CD4-positive, alpha-beta memory T cell (primary cell): ENCODE measurements around the gene SLC25A26. TPM values are rescaled to one million over a fixed set of nuclear protein-coding genes. Genes with fewer than 3 reads are reported as not detected.
"Not testable (repeated sequence)": the region's sequence is repeated elsewhere in the genome, so short reads cannot be mapped to it uniquely, and the experiment has no call there.

ENCODE experiments used
- CTCF ChIA-PET: fragments of 350-600 bp; sonication (Branson Sonifier 250); formaldehyde crosslinking; loops from one replicate; lab custom pipeline; 2021; ENCODE audit warnings: inconsistent platforms; ENCODE audit not compliant: partially characterized antibody; lab: Charles Lee
- POLR2A ChIA-PET: fragments of 350-600 bp; sonication (Branson Sonifier 250); formaldehyde crosslinking; loops from one replicate; lab custom pipeline; 2021; ENCODE audit not compliant: partially characterized antibody; lab: Charles Lee
- DNase-seq, 5 donors: peaks; one replicate each; pipeline versions ENCODE4 v3.0.0 to v3.0.0-alpha.2; 2020 to 2022; ENCODE audit warnings: mixed read lengths in 1 of 5
- H3K27ac ChIP-seq: one replicate; pipeline ENCODE4 v1.7.0; 2013; ENCODE audit warnings: low read depth, low read length
- H3K27me3 ChIP-seq: 2 replicates; pipeline ENCODE4 v1.7.0; 2013; ENCODE audit warnings: mild to moderate bottlenecking, low read length, moderate library complexity; ENCODE audit not compliant: insufficient read depth
- H3K36me3 ChIP-seq: 2 replicates; pipeline ENCODE4 v1.7.0; 2013; ENCODE audit warnings: mild to moderate bottlenecking, low read length, moderate library complexity; ENCODE audit not compliant: insufficient read depth
- H3K4me1 ChIP-seq: 2 replicates; pipeline ENCODE4 v1.7.0; 2013; ENCODE audit warnings: mild to moderate bottlenecking, low read length, moderate library complexity; ENCODE audit not compliant: insufficient read depth
- H3K4me3 ChIP-seq, 2 donors: one replicate each; pipeline ENCODE4 v1.7.0; 2013; ENCODE audit warnings: low read length in 2 of 2, mild to moderate bottlenecking in 1 of 2
- H3K9me3 ChIP-seq, 2 donors: one replicate each; pipeline ENCODE4 v1.7.0; 2013; ENCODE audit warnings: low read length in 2 of 2, control low read depth in 1 of 2; ENCODE audit not compliant: control insufficient read depth in 1 of 2
- H3K27ac Mint-ChIP-seq, 7 donors: one replicate each; pipeline ENCODE4 v1.8.0; 2020 to 2021; ENCODE audit warnings: mixed read lengths in 7 of 7, mild to moderate bottlenecking in 6 of 7, inconsistent platforms in 3 of 7, moderate library complexity in 3 of 7
- H3K27me3 Mint-ChIP-seq, 2 donors: one replicate each; pipeline ENCODE4 v1.8.0; 2020 to 2021; ENCODE audit warnings: mixed read lengths in 2 of 2
- H3K36me3 Mint-ChIP-seq, 2 donors: one replicate each; pipeline ENCODE4 v1.8.0; 2020 to 2021; ENCODE audit warnings: mixed read lengths in 2 of 2, inconsistent platforms in 1 of 2, mild to moderate bottlenecking in 1 of 2
- H3K4me1 Mint-ChIP-seq, 4 donors: one replicate each; pipeline ENCODE4 v1.8.0; 2020 to 2021; ENCODE audit warnings: mixed read lengths in 4 of 4, mild to moderate bottlenecking in 1 of 4
- H3K4me3 Mint-ChIP-seq, 8 donors: one replicate each; pipeline ENCODE4 v1.8.0; 2020 to 2021; ENCODE audit warnings: mixed read lengths in 8 of 8, mild to moderate bottlenecking in 7 of 8, moderate library complexity in 6 of 8, inconsistent platforms in 3 of 8
- H3K9me3 Mint-ChIP-seq, 8 donors: one replicate each; pipeline ENCODE4 v1.8.0; 2020 to 2021; ENCODE audit warnings: mixed read lengths in 8 of 8, mild to moderate bottlenecking in 5 of 8, inconsistent platforms in 3 of 8, moderate library complexity in 1 of 8
- intact Hi-C: fragments of 100-400 bp; cut with micrococcal nuclease; formaldehyde crosslinking; loops from one replicate; pipeline ENCODE4 v1.15.1; 2023
- polyA plus RNA-seq, 2 donors: library from polyadenylated mRNA; unstranded; fragments of 300-500 nt; fragmentation: Illumina TruSeq; gene quantifications; one replicate each; pipeline ENCODE4 v1.2.3, GENCODE V29; 2021
- total RNA-seq, 2 experiments: library from RNA; stranded (reverse); gene quantifications; one replicate each; pipeline ENCODE4 v1.2.3, GENCODE V29; 2021

SLC25A26 gene
- total and polyA plus RNA-seq, 4 experiments from 2014 or later = 18.9 to 58.1 (median 29.1) TPM

DNA sequence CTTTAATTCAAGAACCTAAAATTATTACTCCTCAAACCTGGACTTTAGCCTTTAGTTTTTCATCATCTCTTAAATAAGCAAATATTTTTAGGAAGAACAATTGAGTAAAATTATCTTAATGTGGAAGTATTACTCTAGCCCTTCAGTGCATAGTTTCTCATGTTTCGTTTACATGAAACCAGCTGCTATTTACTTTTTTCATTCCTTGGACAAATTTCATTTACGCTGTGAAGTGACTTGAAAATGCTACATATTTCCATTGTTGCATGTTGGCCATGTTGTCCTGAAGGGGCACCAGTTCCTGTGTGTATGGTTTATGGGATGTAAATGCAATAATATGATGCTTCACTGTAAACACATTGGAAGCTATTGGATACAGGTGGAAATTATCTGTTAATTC is 49.9 kb downstream of the SLC25A26 start:
- H3K27me3 ChIP-seq = no peaks in the 10 kb centered on the region
- POLR2A ChIA-PET = no interaction called here
- no peak for DNase-seq
- H3K9me3 ChIP-seq = no peaks in the 10 kb centered on the region
- H3K4me3 Mint-ChIP-seq = no peak overlapping the region
- no peak overlapping the region for H3K27ac Mint-ChIP-seq
- intact Hi-C loops = no loop called here
- peaks cover 20 to 31% of the 10 kb centered on the region in 2 donors for H3K36me3 Mint-ChIP-seq
- peaks cover 3 to 8% (median 4%) of the 10 kb centered on the region in 4 donors for H3K4me1 Mint-ChIP-seq
- H3K9me3 Mint-ChIP-seq = peaks cover 0 to 2% (median 0%) of the 10 kb centered on the region in 8 donors
- no peaks in the 10 kb centered on the region for H3K27me3 Mint-ChIP-seq
- no peak overlapping the region for H3K4me3 ChIP-seq
- no peak overlapping the region for H3K27ac ChIP-seq
- no peaks in the 10 kb centered on the region for H3K4me1 ChIP-seq
- CTCF ChIA-PET = interaction anchor here (1.2 to 3.8 kb wide), 6 partner anchors 17 to 552 kb away, joined by 3 to 28 read pairs (median 4); no protein-coding TSS in a partner anchor
- H3K36me3 ChIP-seq = no peaks in the 10 kb centered on the region

- ChIA-PET CTCF (interaction anchor here (1.2 to 3.8 kb wide), 6 partner anchors 18 to 551 kb away, joined by 3 to 28 read pairs (median 4); no protein-coding TSS in a partner anchor), POLR2A (no interaction called here)
- Histone ChIP-seq H3K4me1 (no peaks in the 10 kb centered on the region), H3K9me3 (no peaks in the 10 kb centered on the region), H3K36me3 (no peaks in the 10 kb centered on the region), H3K4me3 (no peak overlapping the region), H3K27ac (no peak overlapping the region), H3K27me3 (no peaks in the 10 kb centered on the region)
- DNase-seq = no peak
- Mint-ChIP-seq H3K27me3 (no peaks in the 10 kb centered on the region), H3K27ac (peak overlapping the region in 1 of 7 donors; percentile 50), H3K9me3 (peaks cover 0 to 2% (median 0%) of the 10 kb centered on the region in 8 donors), H3K4me3 (no peak overlapping the region), H3K4me1 (peaks cover 3 to 8% (median 5%) of the 10 kb centered on the region in 4 donors), H3K36me3 (peaks cover 20 to 26% of the 10 kb centered on the region in 2 donors)
- intact Hi-C loops = no loop called here
Measured at GRCh38 chr3:66271231-66271630, 50.4 kb downstream of the SLC25A26 start.

DNA sequence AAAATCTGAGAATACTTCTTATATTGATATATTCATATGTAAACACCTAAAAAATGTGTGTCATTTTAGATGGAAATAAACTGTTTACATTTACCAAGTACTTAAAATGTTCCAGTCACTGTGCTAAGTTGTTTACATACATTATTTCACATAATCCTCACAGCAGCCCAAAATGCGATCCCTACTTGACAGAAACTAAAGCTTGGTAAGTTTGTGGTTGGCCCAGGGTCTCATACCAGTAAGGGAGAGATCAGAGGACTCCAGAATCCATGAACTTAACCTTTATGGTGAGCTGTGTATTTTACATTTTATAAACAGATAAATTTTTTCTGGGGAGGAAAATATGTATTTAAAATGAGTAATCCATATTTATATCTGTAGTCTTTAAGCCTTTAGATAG is 51.2 kb downstream of the SLC25A26 start:
- intact Hi-C loops = no loop called here
- H3K27ac ChIP-seq = no peak overlapping the region
- H3K4me1 ChIP-seq = peaks cover 3% of the 10 kb centered on the region
- no peaks in the 10 kb centered on the region for H3K27me3 ChIP-seq
- H3K4me3 Mint-ChIP-seq = no peak overlapping the region
- DNase-seq = no peak
- peaks cover 0 to 2% (median 0%) of the 10 kb centered on the region in 8 donors for H3K9me3 Mint-ChIP-seq
- no peak overlapping the region for H3K4me3 ChIP-seq
- peaks cover 18 to 21% of the 10 kb centered on the region in 2 donors for H3K36me3 Mint-ChIP-seq
- H3K27ac Mint-ChIP-seq = no peak overlapping the region
- CTCF ChIA-PET = interaction anchor here (1.6 to 3.8 kb wide), 3 partner anchors 18 to 106 kb away, joined by 3 to 28 read pairs (median 11); no protein-coding TSS in a partner anchor
- peaks cover 9 to 14% (median 10%) of the 10 kb centered on the region in 4 donors for H3K4me1 Mint-ChIP-seq
- H3K27me3 Mint-ChIP-seq = no peaks in the 10 kb centered on the region
- H3K9me3 ChIP-seq = no peaks in the 10 kb centered on the region
- no peaks in the 10 kb centered on the region for H3K36me3 ChIP-seq
- POLR2A ChIA-PET = no interaction called here

- not testable (repeated sequence) for H3K27me3 Mint-ChIP-seq
- CTCF ChIA-PET = interaction anchor here (1.0 to 1.1 kb wide), 5 partner anchors 97 to 548 kb away, joined by 4 to 18 read pairs (median 6); no protein-coding TSS in a partner anchor
Measured at GRCh38 chr3:66274837-66275236, 54.0 kb downstream of the SLC25A26 start.

DNA sequence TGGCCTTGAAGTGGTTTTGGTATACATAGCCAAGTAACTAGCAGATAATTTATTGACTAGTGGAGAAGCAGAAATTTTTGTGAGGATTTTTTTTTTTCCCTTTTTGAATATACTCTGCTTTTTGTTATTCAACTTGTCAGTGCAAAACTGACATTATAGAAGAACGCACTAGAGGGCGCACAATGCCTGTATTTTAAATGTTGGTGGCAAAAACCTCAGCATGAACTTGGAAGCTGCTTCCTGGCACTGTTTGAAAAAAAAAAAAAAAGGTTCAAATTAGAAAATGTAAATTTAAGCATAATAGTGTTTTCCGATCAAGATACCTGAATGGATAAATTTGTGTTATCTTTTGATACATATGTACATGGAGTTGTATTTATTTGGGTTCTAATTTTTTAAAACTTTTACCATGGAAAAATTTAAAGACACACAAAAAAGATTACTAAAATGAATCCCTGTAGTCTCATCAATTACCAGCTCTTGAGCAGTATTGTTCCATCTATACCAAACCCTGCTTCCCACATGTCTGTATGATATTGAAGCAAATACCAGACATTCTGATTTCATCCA is 56.0 kb downstream of the SLC25A26 start:
- ChIA-PET POLR2A (interaction anchor here (0.6 to 3.6 kb wide), 9 partner anchors 21 to 207 kb away, joined by 3 to 32 read pairs (median 4); no protein-coding TSS in a partner anchor), CTCF (interaction anchor here (0.6 to 6.0 kb wide), 26 partner anchors 8 to 548 kb away, joined by 3 to 80 read pairs (median 4); no protein-coding TSS in a partner anchor)
- Mint-ChIP-seq H3K9me3 (no peaks in the 10 kb centered on the region), H3K27me3 (no peaks in the 10 kb centered on the region), H3K4me1 (peaks cover 25 to 45% (median 34%) of the 10 kb centered on the region in 4 donors), H3K4me3 (no peak overlapping the region), H3K36me3 (peaks cover 4% of the 10 kb centered on the region in 2 donors), H3K27ac (peak overlapping the region; percentile 6 to 86 (median 71))
- H3K4me3 ChIP-seq = no peak overlapping the region
- no peak overlapping the region for H3K27ac ChIP-seq
- H3K9me3 ChIP-seq = no peaks in the 10 kb centered on the region
- H3K4me1 ChIP-seq = peaks cover 34% of the 10 kb centered on the region
- intact Hi-C loops = loop anchor here (1.0 to 2.0 kb wide), 8 partner anchors 26 to 546 kb away; partner anchors contain the start of gene LRIG1
- no peaks in the 10 kb centered on the region for H3K36me3 ChIP-seq
- no peaks in the 10 kb centered on the region for H3K27me3 ChIP-seq
- peak; percentile 71 to 75 (median 73) for DNase-seq

More at GRCh38 chr3:66274837-66275236, 54.0 kb downstream of the SLC25A26 start:
- H3K27ac ChIP-seq, H3K36me3 ChIP-seq, H3K27ac Mint-ChIP-seq, H3K9me3 ChIP-seq, H3K4me3 ChIP-seq, H3K9me3 Mint-ChIP-seq, DNase-seq, H3K4me3 Mint-ChIP-seq, H3K27me3 ChIP-seq, H3K36me3 Mint-ChIP-seq, POLR2A ChIA-PET, intact Hi-C loops: not testable (repeated sequence)
- H3K4me1 ChIP-seq = peaks cover 19% of the 10 kb centered on the region
- peaks cover 20 to 32% (median 25%) of the 10 kb centered on the region in 4 donors for H3K4me1 Mint-ChIP-seq

- H3K9me3 Mint-ChIP-seq = no peaks in the 10 kb centered on the region
- H3K4me3 ChIP-seq = no peak overlapping the region
- peak overlapping the region in 5 of 7 donors; percentile 5 to 95 (median 36) for H3K27ac Mint-ChIP-seq
- H3K4me3 Mint-ChIP-seq = peak overlapping the region in 1 of 8 donors; percentile 42
- no peak for DNase-seq
- ChIA-PET CTCF (interaction anchor here (1.0 to 6.0 kb wide), 9 partner anchors 8 to 543 kb away, joined by 3 to 80 read pairs (median 7); no protein-coding TSS in a partner anchor), POLR2A (interaction anchor here (1.1 to 3.6 kb wide), 6 partner anchors 18 to 115 kb away, joined by 3 to 32 read pairs (median 6); no protein-coding TSS in a partner anchor)
- no peaks in the 10 kb centered on the region for H3K36me3 ChIP-seq
- no peaks in the 10 kb centered on the region for H3K27me3 ChIP-seq
- intact Hi-C loops = no loop called here
- no peaks in the 10 kb centered on the region for H3K27me3 Mint-ChIP-seq
- peaks cover 25 to 45% (median 34%) of the 10 kb centered on the region in 4 donors for H3K4me1 Mint-ChIP-seq
- H3K27ac ChIP-seq = no peak overlapping the region
- H3K36me3 Mint-ChIP-seq = peaks cover 0 to 2% of the 10 kb centered on the region in 2 donors
- no peaks in the 10 kb centered on the region for H3K9me3 ChIP-seq
- H3K4me1 ChIP-seq = peaks cover 34% of the 10 kb centered on the region
Measured at GRCh38 chr3:66279168-66279567, 58.4 kb downstream of the SLC25A26 start.

DNA sequence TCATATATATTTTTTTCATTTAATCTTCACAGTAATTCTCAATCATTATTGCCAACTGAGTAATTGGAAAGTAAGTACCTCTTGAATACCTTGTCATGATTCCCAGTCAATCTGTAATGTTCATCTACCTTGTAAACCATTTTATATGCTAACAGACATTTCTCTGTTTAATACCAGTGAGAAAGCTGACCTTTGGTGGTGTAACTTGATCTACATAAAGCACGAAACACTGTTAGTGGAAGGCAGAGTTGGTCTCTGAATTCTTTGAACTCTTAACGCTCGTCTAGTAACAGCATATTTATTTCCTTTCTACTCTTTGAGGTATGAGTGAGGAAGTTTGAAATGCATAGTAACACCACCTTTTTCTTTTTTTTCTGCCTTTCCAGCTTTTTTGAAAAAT is 59.5 kb downstream of the SLC25A26 start:
- ChIA-PET POLR2A (interaction anchor here (0.7 to 2.9 kb wide), 6 partner anchors 17 to 113 kb away, joined by 3 to 18 read pairs (median 4); no protein-coding TSS in a partner anchor), CTCF (interaction anchor here (0.7 to 6.0 kb wide), 4 partner anchors 17 to 537 kb away, joined by 3 to 80 read pairs (median 56); no protein-coding TSS in a partner anchor)
- no peaks in the 10 kb centered on the region for H3K27me3 ChIP-seq
- H3K27me3 Mint-ChIP-seq = no peaks in the 10 kb centered on the region
- intact Hi-C loops = no loop called here
- H3K4me3 ChIP-seq = no peak overlapping the region
- H3K4me1 ChIP-seq = peaks cover 34% of the 10 kb centered on the region
- no peak for DNase-seq
- H3K4me3 Mint-ChIP-seq = peak overlapping the region in 6 of 8 donors; percentile 22 to 73 (median 48)
- peak overlapping the region; percentile 15 to 95 (median 82) for H3K27ac Mint-ChIP-seq
- H3K36me3 ChIP-seq = no peaks in the 10 kb centered on the region
- no peaks in the 10 kb centered on the region for H3K9me3 ChIP-seq
- H3K36me3 Mint-ChIP-seq = peaks cover 0 to 2% of the 10 kb centered on the region in 2 donors
- H3K27ac ChIP-seq = no peak overlapping the region
- peaks cover 25 to 45% (median 34%) of the 10 kb centered on the region in 4 donors for H3K4me1 Mint-ChIP-seq
- H3K9me3 Mint-ChIP-seq = no peaks in the 10 kb centered on the region
